H1 (cell line): ENCODE measurements around the gene ANKS1B. TPM values are rescaled to one million over a fixed set of nuclear protein-coding genes. Genes with fewer than 3 reads are reported as not detected.

ENCODE experiments used
- CTCF ChIA-PET: fragments of 300-600 bp; sonication (Branson Sonifier 250); formaldehyde crosslinking; loops from one replicate; lab custom pipeline; 2021; ENCODE audit not compliant: partially characterized antibody; lab: Charles Lee
- POLR2A ChIA-PET: fragments of 300-600 bp; sonication (Branson Sonifier 250); formaldehyde crosslinking; loops from one replicate; lab custom pipeline; 2021; ENCODE audit warnings: inconsistent platforms; ENCODE audit not compliant: partially characterized antibody; lab: Charles Lee
- DNase-seq, 2 experiments: peaks; one replicate each; pipeline versions ENCODE4 v3.0.0 to v3.0.0-alpha.2; 2010 to 2022; ENCODE audit warnings: low spot score in 2 of 2, low read depth in 1 of 2, mixed read lengths in 1 of 2
- FAIRE-seq: peaks from 2 replicates; lab custom pipeline; 2011; peaks lifted over from hg19 to GRCh38; lab: Jason Lieb, UNC
- H2AFZ ChIP-seq: 2 replicates; pipeline ENCODE4 v1.8.1; 2012; ENCODE audit warnings: low read length, inconsistent platforms
- H2AK5ac ChIP-seq: 2 replicates; pipeline ENCODE4 v1.6.1; 2013; ENCODE audit warnings: low read depth, low read length
- H2BK120ac ChIP-seq: replicated peaks from 2 replicates; pipeline ENCODE3; 2013; ENCODE audit warnings: low read depth, low read length, inconsistent platforms
- H2BK12ac ChIP-seq: 2 replicates; pipeline ENCODE4 v1.6.1; 2013; ENCODE audit warnings: low read depth, low read length
- H2BK15ac ChIP-seq: 2 replicates; pipeline ENCODE4 v1.6.1; 2013; ENCODE audit warnings: low read length
- H2BK20ac ChIP-seq: 2 replicates; pipeline ENCODE4 v1.6.1; 2013; ENCODE audit warnings: low read length
- H2BK5ac ChIP-seq: 2 replicates; pipeline ENCODE4 v1.6.1; 2013; ENCODE audit warnings: low read depth, low read length
- H3K14ac ChIP-seq: 2 replicates; pipeline ENCODE4 v1.6.1; 2013; ENCODE audit warnings: inconsistent platforms; ENCODE audit not compliant: insufficient read length
- H3K18ac ChIP-seq: 2 replicates; pipeline ENCODE4 v1.6.1; 2013; ENCODE audit warnings: low read length; ENCODE audit errors: extremely low read depth
- H3K23ac ChIP-seq: 2 replicates; pipeline ENCODE4 v1.6.1; 2013; ENCODE audit warnings: inconsistent platforms; ENCODE audit not compliant: insufficient read length
- H3K23me2 ChIP-seq: 2 replicates; pipeline ENCODE4 v1.6.1; 2013; ENCODE audit warnings: low read depth, low read length
- H3K27ac ChIP-seq: 2 replicates; pipeline ENCODE4 v1.6.1; 2011; ENCODE audit warnings: low read depth, low read length, inconsistent platforms
- H3K27me3 ChIP-seq, 4 experiments: replicated peaks in 1 of 4; 1 replicate in 1 of 4; 2 replicates in 3 of 4; pipeline versions ENCODE4 v1.6.1 to v1.8.1; 2011 to 2013; ENCODE audit warnings: low read length in 3 of 4, mild to moderate bottlenecking in 3 of 4, inconsistent platforms in 2 of 4, mixed read lengths in 2 of 4, moderate library complexity in 1 of 4; ENCODE audit not compliant: control insufficient read depth in 3 of 4, insufficient read depth in 3 of 4; ENCODE audit errors: extremely low read depth in 1 of 4
- H3K36me3 ChIP-seq, 4 experiments: 2 replicates each; pipeline versions ENCODE4 v1.6.1 to v1.8.1; 2011 to 2013; ENCODE audit warnings: mild to moderate bottlenecking in 4 of 4, low read length in 3 of 4, moderate library complexity in 2 of 4, control low read depth in 1 of 4, inconsistent platforms in 1 of 4; ENCODE audit not compliant: insufficient read depth in 4 of 4, control insufficient read depth in 2 of 4
- H3K4ac ChIP-seq: replicated peaks from 2 replicates; pipeline ENCODE3; 2013; ENCODE audit warnings: low read length, low read depth, mixed read lengths, inconsistent platforms; ENCODE audit not compliant: insufficient read length
- H3K4me1 ChIP-seq, 4 experiments: replicated peaks in 1 of 4; 1 replicate in 1 of 4; 2 replicates in 3 of 4; pipeline versions ENCODE4 v1.6.1 to v1.8.1; 2011 to 2013; ENCODE audit warnings: low read length in 3 of 4, inconsistent platforms in 2 of 4, mixed read lengths in 1 of 4; ENCODE audit not compliant: insufficient read depth in 4 of 4, control insufficient read depth in 3 of 4
- H3K4me2 ChIP-seq, 2 experiments: 2 replicates each; pipeline versions ENCODE4 v1.6.1 to v1.8.1; 2011 to 2013; ENCODE audit warnings: low read depth in 2 of 2, low read length in 2 of 2, control low read depth in 1 of 2, inconsistent platforms in 1 of 2, mild to moderate bottlenecking in 1 of 2; ENCODE audit not compliant: insufficient read depth in 1 of 2
- H3K4me3 ChIP-seq, 4 experiments: fragments of 200-600, 300-600 bp in 1 of 4; sonication (generic), shearing (Covaris generic), sonication (Bioruptor Twin) in 1 of 4; 2 replicates each; pipeline versions ENCODE4 v1.5.1 to v1.8.1; 2011 to 2016; ENCODE audit warnings: low read length in 4 of 4, low read depth in 3 of 4, control low read depth in 2 of 4, inconsistent platforms in 2 of 4, mild to moderate bottlenecking in 2 of 4, mixed read lengths in 1 of 4, moderate library complexity in 1 of 4; ENCODE audit not compliant: insufficient read depth in 2 of 4; ENCODE audit errors: extremely low read depth in 1 of 4
- H3K56ac ChIP-seq: replicated peaks from 2 replicates; pipeline ENCODE3; 2013; ENCODE audit warnings: low read depth, mild to moderate bottlenecking, mixed read lengths, low read length, inconsistent platforms; ENCODE audit not compliant: insufficient read length
- H3K79me1 ChIP-seq: 2 replicates; pipeline ENCODE4 v1.6.1; 2013; ENCODE audit warnings: low read depth, low read length, control low read depth
- H3K79me2 ChIP-seq, 2 experiments: 2 replicates each; pipeline versions ENCODE4 v1.6.1 to v1.8.1; 2012 to 2013; ENCODE audit warnings: low read length in 2 of 2, mild to moderate bottlenecking in 2 of 2, inconsistent platforms in 1 of 2; ENCODE audit not compliant: insufficient read depth in 2 of 2, control insufficient read depth in 1 of 2
- H3K9ac ChIP-seq, 4 experiments: replicated peaks in 1 of 4; 1 replicate in 1 of 4; 2 replicates in 3 of 4; pipeline versions ENCODE4 v1.6.1 to v1.8.1; 2011 to 2013; ENCODE audit warnings: low read depth in 3 of 4, low read length in 3 of 4, control low read depth in 2 of 4, mild to moderate bottlenecking in 2 of 4, moderate library complexity in 2 of 4, inconsistent platforms in 1 of 4; ENCODE audit errors: extremely low read depth in 1 of 4
- H3K9me3 ChIP-seq, 2 experiments: 2 replicates each; pipeline versions ENCODE4 v1.6.1 to v1.8.1; 2012 to 2013; ENCODE audit warnings: mild to moderate bottlenecking in 2 of 2, moderate library complexity in 2 of 2, control low read depth in 1 of 2, inconsistent platforms in 1 of 2, low read depth in 1 of 2, low read length in 1 of 2, mixed read lengths in 1 of 2; ENCODE audit not compliant: insufficient read depth in 2 of 2
- H4K20me1 ChIP-seq, 2 experiments: replicated peaks in 1 of 2; 2 replicates each; pipeline versions ENCODE3 to v1.8.1; 2011 to 2013; ENCODE audit warnings: inconsistent platforms in 2 of 2, low read length in 2 of 2, mild to moderate bottlenecking in 1 of 2; ENCODE audit not compliant: insufficient read depth in 2 of 2, control insufficient read depth in 1 of 2
- H4K5ac ChIP-seq: 2 replicates; pipeline ENCODE4 v1.6.1; 2013; ENCODE audit warnings: low read length, low read depth, mixed read lengths, inconsistent platforms; ENCODE audit not compliant: insufficient read length
- H4K8ac ChIP-seq: 2 replicates; pipeline ENCODE4 v1.8.0; 2013; ENCODE audit warnings: mild to moderate bottlenecking, moderate library complexity, low read length, inconsistent platforms; ENCODE audit not compliant: insufficient read depth; ENCODE audit errors: extremely low read depth
- H4K91ac ChIP-seq: replicated peaks from 2 replicates; pipeline ENCODE3; 2013; ENCODE audit warnings: low read length, mixed read lengths, inconsistent platforms; ENCODE audit not compliant: insufficient read length
- CTBP2 ChIP-seq: IDR thresholded peaks from 2 replicates; pipeline ENCODE4 v1.7.0; 2011; ENCODE audit warnings: borderline replicate concordance, mild to moderate bottlenecking, moderate library complexity, mixed read lengths, low read length; ENCODE audit not compliant: insufficient read depth, insufficient read length
- CTCF ChIP-seq, 3 experiments: IDR thresholded peaks; 1 replicate in 2 of 3; 2 replicates in 1 of 3; pipeline versions ENCODE4 v1.5.1 to v1.6.1; 2011; ENCODE audit warnings: low read length in 3 of 3, mild to moderate bottlenecking in 3 of 3, inconsistent platforms in 2 of 3, low read depth in 1 of 3, moderate library complexity in 1 of 3; ENCODE audit not compliant: insufficient read depth in 1 of 3; ENCODE audit errors: control extremely low read depth in 1 of 3
- HDAC6 ChIP-seq: IDR thresholded peaks from one replicate; pipeline ENCODE4 v1.7.1; 2012; ENCODE audit warnings: low read depth, mild to moderate bottlenecking, inconsistent platforms, low read length, moderate library complexity
- JUN ChIP-seq: IDR thresholded peaks from 2 replicates; pipeline ENCODE4 v1.6.1; 2011; ENCODE audit warnings: low read depth, mild to moderate bottlenecking, improper control_type of control experiment, low read length
- NANOG ChIP-seq: IDR thresholded peaks from 2 replicates; pipeline ENCODE4 v1.6.1; 2011; ENCODE audit warnings: low read length, low read depth, mild to moderate bottlenecking, inconsistent platforms; ENCODE audit not compliant: insufficient read depth, poor library complexity, severe bottlenecking
- RFX5 ChIP-seq: IDR thresholded peaks from 2 replicates; pipeline ENCODE4 v1.6.1; 2011; ENCODE audit warnings: low read depth, low read length, improper control_type of control experiment, borderline replicate concordance
- SP1 ChIP-seq: IDR thresholded peaks from 2 replicates; pipeline ENCODE4 v1.6.1; 2011; ENCODE audit warnings: low read depth, low read length
- SP2 ChIP-seq: IDR thresholded peaks from 2 replicates; pipeline ENCODE4 v1.6.1; 2012; ENCODE audit warnings: mild to moderate bottlenecking, low read length, inconsistent platforms
- TAF1 ChIP-seq: IDR thresholded peaks from 2 replicates; pipeline ENCODE4 v1.6.1; 2011; ENCODE audit warnings: mild to moderate bottlenecking, low read depth, low read length
- TCF12 ChIP-seq: IDR thresholded peaks from 2 replicates; pipeline ENCODE4 v1.6.1; 2011; ENCODE audit warnings: low read depth, mild to moderate bottlenecking, low read length
- USF2 ChIP-seq: IDR thresholded peaks from 2 replicates; pipeline ENCODE4 v1.6.1; 2011; ENCODE audit warnings: low read length, improper control_type of control experiment
- WGBS, 2 experiments: shearing (Covaris generic) in 1 of 2; methylation state at CpG; one replicate each; pipeline versions ENCODE4 v1.1.6 to v1.1.7; 2013 to 2015; ENCODE audit warnings: low lambda C conversion rate in 2 of 2, mixed read lengths in 2 of 2, inconsistent platforms in 1 of 2, low coverage in 1 of 2, missing lambda C conversion rate in 1 of 2; ENCODE audit not compliant: insufficient replicate concordance in 2 of 2, insufficient coverage in 1 of 2, insufficient read length in 1 of 2; ENCODE audit errors: extremely low coverage in 1 of 2, missing lambda C conversion rate in 1 of 2; 5-methylcytosine and 5-hydroxymethylcytosine counted together
- polyA plus RNA-seq, 7 experiments: library from polyadenylated mRNA; depleted of rRNA in 3 of 7; stranded (reverse) in 5 of 7; unstranded in 2 of 7; fragments of >200 nt in 5 of 7; fragments of 200-250 nt in 2 of 7; gene quantifications; 1 replicate in 5 of 7; 2 replicates in 1 of 7; 4 replicates in 1 of 7; pipeline versions ENCODE4 v1.2.1 to v1.2.3, GENCODE V29; 2011 to 2013; ENCODE audit warnings: missing spikeins in 2 of 7, mixed read lengths in 2 of 7
- total RNA-seq: library from RNA; stranded (reverse); fragmentation: NEBNext Ultra II Directional; extraction: Animal tissue kit (Norgen Biotek cat#: 25700); gene quantifications from 2 replicates; pipeline ENCODE4 v1.2.1, GENCODE V29; 2021

Gene ANKS1B
- total and polyA plus RNA-seq, 2 of the 8 experiments (the other 6 are each of a cell fraction or from before 2014, with no cell fraction given) = 2.7 to 6.1 TPM

GRCh38 chr12:98819071-98819470 lies 1165.7 kb downstream of the ANKS1B start:
- Histone ChIP-seq H2BK20ac (no peak overlapping the region), H2BK15ac (no peak overlapping the region), H4K20me1 (no peaks in the 10 kb centered on the region), H3K36me3 (no peaks in the 10 kb centered on the region), H3K27ac (no peak overlapping the region), H3K9me3 (no peaks in the 10 kb centered on the region), H3K23ac (no peak overlapping the region), H3K56ac (no peak overlapping the region), H4K91ac (no peak overlapping the region), H3K14ac (no peak overlapping the region), H3K4me1 (peaks cover 2 to 14% (median 6%) of the 10 kb centered on the region in 4 experiments; a peak in 6 of 7 replicates), H2BK120ac (no peak overlapping the region), H2BK5ac (no peak overlapping the region), H4K5ac (no peak overlapping the region), H2AK5ac (no peak overlapping the region), H3K9ac (no peak overlapping the region), H3K23me2 (no peaks in the 10 kb centered on the region), H3K4me3 (no peak overlapping the region), H3K4ac (no peak overlapping the region), H3K18ac (no peak overlapping the region), H2AFZ (no peak overlapping the region), H2BK12ac (no peak overlapping the region), H3K27me3 (no peaks in the 10 kb centered on the region), H3K4me2 (no peak overlapping the region), H3K79me1 (no peaks in the 10 kb centered on the region), H3K79me2 (no peaks in the 10 kb centered on the region), H4K8ac (no peak overlapping the region)
- 72% methylated on average over 3 of the region's 3 CpGs; no CpG with 5 or more reads in 1 of the 2 experiments for WGBS, 2 experiments
- ChIA-PET CTCF (interaction anchor here (0.7 to 1.6 kb wide), 6 partner anchors 8 to 180 kb away, joined by 3 to 4 read pairs (median 3); no protein-coding TSS in a partner anchor), POLR2A (interaction anchor here (0.9 kb wide), 1 partner anchor 191 kb away, joined by 3 read pairs; no protein-coding TSS in a partner anchor)
- DNase-seq (no peak), FAIRE-seq (no peak)
- TF ChIP-seq TAF1 (no peak), NANOG (no peak), RFX5 (no peak), JUN (no peak), TCF12 (no peak), CTCF (IDR thresholded peaks at IDR 0.05; ENCODE audit: control extremely low read depth in 1 of 3, insufficient read depth in 1 of 3, low read depth in 1 of 3, low read length in 3 of 3) (no peak), SP1 (no peak), SP2 (no peak), USF2 (no peak), CTBP2 (no peak), HDAC6 (no peak)
